IPS-18a (cell line): ENCODE results near the gene CDR2.

Experiments used
- H3K27ac ChIP-seq: one replicate; pipeline ENCODE4 v1.5.1; 2013; ENCODE audit warnings: low read length
- H3K27me3 ChIP-seq: one replicate; pipeline ENCODE4 v1.6.1; 2013; ENCODE audit warnings: mild to moderate bottlenecking, low read length; ENCODE audit not compliant: control insufficient read depth, insufficient read depth
- H3K36me3 ChIP-seq: one replicate; pipeline ENCODE4 v1.6.1; 2013; ENCODE audit warnings: low read depth, low read length; ENCODE audit not compliant: control insufficient read depth
- H3K4me1 ChIP-seq: one replicate; pipeline ENCODE4 v1.6.1; 2013; ENCODE audit warnings: low read depth, low read length; ENCODE audit not compliant: control insufficient read depth
- H3K4me3 ChIP-seq: one replicate; pipeline ENCODE4 v1.5.1; 2013; ENCODE audit warnings: low read length
- H3K9ac ChIP-seq: one replicate; pipeline ENCODE4 v1.6.1; 2013; ENCODE audit warnings: mild to moderate bottlenecking, low read length, moderate library complexity
- H3K9me3 ChIP-seq: one replicate; pipeline ENCODE4 v1.6.1; 2013; ENCODE audit warnings: low read depth, low read length; ENCODE audit not compliant: control insufficient read depth

The CDR2 gene

DNA sequence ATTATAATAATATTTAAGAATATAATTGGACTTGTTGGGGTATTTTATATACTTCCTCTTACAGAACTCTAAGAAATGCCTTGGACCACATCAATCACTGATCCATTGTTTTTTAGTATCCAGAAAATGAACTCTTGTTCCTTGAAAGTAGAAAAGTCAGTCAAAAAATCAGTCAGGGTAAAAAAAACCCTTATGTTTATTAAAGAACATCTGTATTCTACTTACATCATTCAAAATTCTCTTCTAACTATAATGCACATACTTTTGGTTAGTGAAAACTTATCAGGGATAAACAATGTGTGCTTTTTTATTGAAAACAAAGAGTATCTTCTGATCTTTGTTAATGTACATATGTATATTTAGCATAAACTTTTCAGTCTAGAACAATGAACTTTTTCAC, 23.5 kb upstream of the CDR2 start:
- Histone ChIP-seq H3K27me3 (no peaks in the 10 kb centered on the region), H3K4me1 (no peaks in the 10 kb centered on the region), H3K36me3 (no peaks in the 10 kb centered on the region), H3K27ac (no peak overlapping the region), H3K4me3 (no peak overlapping the region), H3K9ac (no peak overlapping the region), H3K9me3 (no peaks in the 10 kb centered on the region)

DNA sequence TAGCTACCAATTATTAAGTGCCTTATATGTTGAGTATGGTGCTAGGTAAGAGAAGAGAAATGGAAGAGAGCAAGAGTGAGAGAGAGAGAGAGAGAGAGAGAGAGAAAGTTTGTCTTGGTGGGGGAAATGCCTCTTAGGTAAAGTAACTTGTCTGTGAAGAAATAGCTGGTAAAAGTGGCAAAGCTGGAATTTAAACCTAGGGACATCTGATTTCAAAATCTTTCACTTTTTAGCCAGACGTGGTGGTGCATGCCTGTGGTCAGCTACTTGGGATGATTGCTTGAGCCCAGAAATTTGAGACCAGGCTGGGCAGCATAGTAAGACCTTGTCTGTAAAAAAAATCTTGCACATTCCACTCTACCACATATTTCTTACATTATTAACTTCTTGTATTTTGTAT, 23.0 kb upstream of the CDR2 start:
- H3K4me3 ChIP-seq = no peak overlapping the region
- H3K27me3 ChIP-seq = no peaks in the 10 kb centered on the region
- no peaks in the 10 kb centered on the region for H3K36me3 ChIP-seq
- no peak overlapping the region for H3K9ac ChIP-seq
- no peaks in the 10 kb centered on the region for H3K4me1 ChIP-seq
- H3K9me3 ChIP-seq = no peaks in the 10 kb centered on the region
- no peak overlapping the region for H3K27ac ChIP-seq

GRCh38 chr16:22395960-22396359, 21.5 kb upstream of the CDR2 start:
- Histone ChIP-seq H3K4me1 (no peaks in the 10 kb centered on the region), H3K36me3 (no peaks in the 10 kb centered on the region), H3K27me3 (no peaks in the 10 kb centered on the region), H3K4me3 (no peak overlapping the region), H3K9ac (no peak overlapping the region), H3K9me3 (no peaks in the 10 kb centered on the region), H3K27ac (no peak overlapping the region)

DNA sequence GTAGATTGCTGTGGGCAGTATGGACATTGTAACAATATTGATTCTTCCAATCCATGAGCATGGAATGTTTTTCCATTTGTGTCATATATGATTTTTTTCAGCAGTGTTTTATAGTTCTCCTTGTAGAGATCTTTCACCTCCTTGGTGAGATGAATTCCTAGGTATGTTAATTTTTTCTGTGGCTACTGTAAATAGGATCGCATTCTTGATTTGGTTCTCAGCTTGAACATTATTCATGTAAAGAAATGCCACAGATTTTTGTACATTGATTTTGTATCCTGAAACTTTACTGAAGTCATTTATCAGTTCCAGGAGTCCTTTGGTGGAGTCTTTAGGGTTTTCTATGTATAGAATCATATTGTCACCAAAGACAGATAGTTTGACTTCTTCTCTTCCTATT, 19.7 kb upstream of the CDR2 start:
- H3K27me3 ChIP-seq = no peaks in the 10 kb centered on the region
- no peak overlapping the region for H3K27ac ChIP-seq
- H3K9ac ChIP-seq = no peak overlapping the region
- H3K36me3 ChIP-seq = no peaks in the 10 kb centered on the region
- no peak overlapping the region for H3K4me3 ChIP-seq
- no peaks in the 10 kb centered on the region for H3K9me3 ChIP-seq
- H3K4me1 ChIP-seq = no peaks in the 10 kb centered on the region

GRCh38 chr16:22388101-22388644, 13.8 kb upstream of the CDR2 start:
- Histone ChIP-seq H3K9ac (no peak overlapping the region), H3K36me3 (no peaks in the 10 kb centered on the region), H3K27ac (no peak overlapping the region), H3K9me3 (no peaks in the 10 kb centered on the region), H3K4me1 (no peaks in the 10 kb centered on the region), H3K4me3 (no peak overlapping the region), H3K27me3 (no peaks in the 10 kb centered on the region)

DNA sequence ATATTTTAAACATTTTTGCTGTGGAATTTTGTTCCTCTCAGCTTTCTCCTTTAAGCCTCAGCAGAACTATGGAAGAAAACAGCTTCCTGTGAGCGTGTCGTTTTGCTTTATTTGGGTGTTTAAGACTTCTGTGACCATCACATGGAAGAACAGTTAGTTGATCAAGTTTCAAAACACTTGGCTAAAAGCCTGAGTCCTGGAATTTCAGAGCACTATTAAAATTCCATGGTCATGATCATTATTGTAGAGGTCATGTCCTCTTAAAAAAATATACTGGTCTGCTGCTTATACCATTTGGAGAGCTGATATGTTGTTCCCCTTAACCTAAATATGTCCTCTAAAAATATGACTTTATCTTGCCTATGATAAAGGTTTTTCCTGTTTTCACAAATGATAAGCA, 12.6 kb upstream of the CDR2 start:
- no peak overlapping the region for H3K4me3 ChIP-seq
- no peaks in the 10 kb centered on the region for H3K36me3 ChIP-seq
- no peaks in the 10 kb centered on the region for H3K9me3 ChIP-seq
- no peak overlapping the region for H3K27ac ChIP-seq
- H3K27me3 ChIP-seq = no peaks in the 10 kb centered on the region
- H3K9ac ChIP-seq = no peak overlapping the region
- H3K4me1 ChIP-seq = no peaks in the 10 kb centered on the region

DNA sequence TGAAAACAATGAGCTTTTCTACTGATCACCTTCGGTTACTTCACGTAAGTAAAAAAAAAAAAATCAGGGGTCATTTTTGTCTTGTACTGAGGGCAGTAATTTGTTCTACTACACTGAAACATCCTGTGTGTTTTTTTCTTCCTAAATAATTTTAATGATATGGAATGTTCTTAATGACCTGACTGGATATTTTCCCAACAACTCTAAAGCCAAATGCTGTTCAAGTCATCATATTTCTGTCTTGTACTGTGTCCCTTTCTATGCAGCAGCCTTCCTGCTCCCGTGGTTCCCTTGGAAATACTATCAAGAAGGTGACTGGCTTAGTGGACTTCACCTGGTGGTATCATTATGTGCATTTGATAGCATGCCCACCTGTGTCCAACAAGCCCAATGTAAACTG, 10.8 kb upstream of the CDR2 start:
- H3K4me1 ChIP-seq = no peaks in the 10 kb centered on the region
- H3K27me3 ChIP-seq = no peaks in the 10 kb centered on the region
- no peaks in the 10 kb centered on the region for H3K36me3 ChIP-seq
- no peak overlapping the region for H3K9ac ChIP-seq
- no peak overlapping the region for H3K4me3 ChIP-seq
- no peak overlapping the region for H3K27ac ChIP-seq
- no peaks in the 10 kb centered on the region for H3K9me3 ChIP-seq

- H3K4me3 ChIP-seq = no peak overlapping the region
- H3K9me3 ChIP-seq = no peaks in the 10 kb centered on the region
- H3K27me3 ChIP-seq = no peaks in the 10 kb centered on the region
- no peaks in the 10 kb centered on the region for H3K36me3 ChIP-seq
- no peak overlapping the region for H3K27ac ChIP-seq
- no peaks in the 10 kb centered on the region for H3K4me1 ChIP-seq
- no peak overlapping the region for H3K9ac ChIP-seq
Measured at GRCh38 chr16:22383827-22384226, 9.4 kb upstream of the CDR2 start.

DNA sequence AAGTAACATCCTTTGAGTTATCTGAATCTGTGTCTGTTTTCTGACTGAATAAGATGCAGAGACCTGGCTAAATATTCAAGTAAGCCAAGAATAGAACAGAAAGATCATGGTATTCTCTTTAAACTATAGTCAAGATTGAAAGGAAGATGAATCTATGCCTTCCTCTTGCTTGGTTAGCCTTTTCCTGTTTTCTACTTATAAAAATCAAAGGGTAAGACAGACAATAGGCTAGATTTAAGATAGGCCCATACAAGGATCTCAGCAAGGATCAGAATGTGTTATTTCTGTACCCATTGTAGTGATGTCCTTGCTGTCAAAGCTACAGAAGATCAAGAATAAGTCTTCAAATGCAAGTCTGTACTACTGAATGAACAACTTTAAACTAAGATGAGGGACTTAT, 7.0 kb upstream of the CDR2 start:
- peaks cover 4% of the 10 kb centered on the region for H3K27me3 ChIP-seq
- no peaks in the 10 kb centered on the region for H3K36me3 ChIP-seq
- H3K4me1 ChIP-seq = no peaks in the 10 kb centered on the region
- no peaks in the 10 kb centered on the region for H3K9me3 ChIP-seq
- H3K4me3 ChIP-seq = no peak overlapping the region
- H3K27ac ChIP-seq = no peak overlapping the region
- no peak overlapping the region for H3K9ac ChIP-seq

DNA sequence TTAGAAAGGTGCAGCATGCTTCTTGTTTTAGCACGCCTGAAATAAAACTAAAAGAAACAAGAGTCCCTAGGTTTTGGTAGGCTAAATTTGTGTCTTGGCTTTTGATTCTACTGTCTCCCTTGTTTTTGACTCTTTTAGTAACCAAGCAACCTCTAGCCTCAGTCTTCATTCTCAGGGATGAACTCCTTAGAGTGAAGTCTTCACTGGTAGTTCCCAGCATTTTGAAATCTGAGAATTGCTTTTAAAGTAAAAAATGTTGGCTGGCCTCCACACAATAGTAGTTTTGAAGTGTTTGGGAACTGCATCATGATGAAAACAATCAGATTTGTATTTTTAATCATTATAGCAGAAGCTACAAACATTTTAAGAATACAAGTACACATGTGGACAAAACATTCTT, 6.1 kb upstream of the CDR2 start:
- Histone ChIP-seq H3K36me3 (no peaks in the 10 kb centered on the region), H3K4me3 (no peak overlapping the region), H3K27me3 (peaks cover 13% of the 10 kb centered on the region), H3K27ac (no peak overlapping the region), H3K9me3 (no peaks in the 10 kb centered on the region), H3K4me1 (no peaks in the 10 kb centered on the region), H3K9ac (no peak overlapping the region)

- peaks cover 18% of the 10 kb centered on the region for H3K27me3 ChIP-seq
- H3K4me3 ChIP-seq = no peak overlapping the region
Measured at GRCh38 chr16:22379656-22380055, 5.2 kb upstream of the CDR2 start.

GRCh38 chr16:22375963-22376640, 1.7 kb upstream of the CDR2 start:
- no peaks in the 10 kb centered on the region for H3K36me3 ChIP-seq
- H3K27me3 ChIP-seq = peaks cover 31% of the 10 kb centered on the region
- H3K9ac ChIP-seq = no peak overlapping the region
- peaks cover 6% of the 10 kb centered on the region for H3K4me1 ChIP-seq
- no peaks in the 10 kb centered on the region for H3K9me3 ChIP-seq
- no peak overlapping the region for H3K27ac ChIP-seq
- no peak overlapping the region for H3K4me3 ChIP-seq

More at GRCh38 chr16:22379656-22380055, 5.2 kb upstream of the CDR2 start:
- Histone ChIP-seq H3K9ac (no peak overlapping the region), H3K4me1 (no peaks in the 10 kb centered on the region), H3K9me3 (no peaks in the 10 kb centered on the region), H3K36me3 (no peaks in the 10 kb centered on the region), H3K27ac (no peak overlapping the region)
